ENCODE data around the gene CPS1. TPM values are rescaled to one million over a fixed set of nuclear protein-coding genes. Genes with fewer than 3 reads are reported as not detected.

CPS1 gene
- total RNA-seq, 1 experiment from 2014 or later, result 9.0 TPM

- TF ChIP-seq OVOL2 (CRISPR knock-in tag; IDR thresholded peaks at IDR 0.05; ENCODE audit: borderline replicate concordance), result no peak
- no peak for TF ChIP-seq E2F5 (CRISPR knock-in tag; IDR thresholded peaks at IDR 0.05)
- no peak for TF ChIP-seq NFE2L1 (CRISPR knock-in tag; IDR thresholded peaks at IDR 0.05)
- no peak for TF ChIP-seq HMGA2 (CRISPR knock-in tag; IDR thresholded peaks at IDR 0.05)
- TF ChIP-seq MLX (CRISPR knock-in tag; IDR thresholded peaks at IDR 0.05), result no peak
- TF ChIP-seq ELF4 (CRISPR knock-in tag; IDR thresholded peaks at IDR 0.05; ENCODE audit: low read depth), result no peak
Observed at GRCh38 chr2:210713122-210713521, 156.7 kb downstream of the CPS1 start (continued).

GRCh38 chr2:210715560-210716082 lies 159.2 kb downstream of the CPS1 start:
- H3K4me3 Mint-ChIP-seq, result no peak overlapping the region
- no peaks in the 10 kb centered on the region for H3K36me3 Mint-ChIP-seq
- DNase-seq (ENCODE audit: low spot score), result no peak
- no peak for ATAC-seq
- no peak overlapping the region for H3K27ac Mint-ChIP-seq
- POLR2A ChIA-PET, result no interaction called here
- H3K9me3 Mint-ChIP-seq, result no peaks in the 10 kb centered on the region
- CTCF ChIA-PET, result no interaction called here
- H3K4me1 Mint-ChIP-seq, result peaks cover 50% of the 10 kb centered on the region
- no peaks in the 10 kb centered on the region for H3K27me3 Mint-ChIP-seq (ENCODE audit: low read depth)
- TF ChIP-seq ZSCAN18 (CRISPR knock-in tag; IDR thresholded peaks at IDR 0.05), result no peak
- TF ChIP-seq MLX (CRISPR knock-in tag; IDR thresholded peaks at IDR 0.05), result no peak
- no peak for TF ChIP-seq ATF2 (CRISPR knock-in tag; IDR thresholded peaks at IDR 0.05; ENCODE audit: borderline replicate concordance, low read depth)
- TF ChIP-seq CBFB (CRISPR knock-in tag; IDR thresholded peaks at IDR 0.05; ENCODE audit: low read depth), result no peak
- no peak for TF ChIP-seq FOXP1 (CRISPR knock-in tag; IDR thresholded peaks at IDR 0.05; ENCODE audit: borderline replicate concordance)
- TF ChIP-seq SP1 (CRISPR knock-in tag; conservative IDR thresholded peaks at IDR 0.05), result no peak
- TF ChIP-seq CDX4 (CRISPR knock-in tag; IDR thresholded peaks at IDR 0.05; ENCODE audit: borderline replicate concordance), result no peak
- TF ChIP-seq FOXP4 (CRISPR knock-in tag; IDR thresholded peaks at IDR 0.05), result no peak
- TF ChIP-seq GRHL2 (CRISPR knock-in tag; IDR thresholded peaks at IDR 0.05; ENCODE audit: insufficient replicate concordance, severe bottlenecking), result no peak
- TF ChIP-seq ETV6 (CRISPR knock-in tag; IDR thresholded peaks at IDR 0.05), result no peak
- TF ChIP-seq ZNF425 (CRISPR knock-in tag; conservative IDR thresholded peaks at IDR 0.05), result no peak
- no peak for TF ChIP-seq E2F4 (CRISPR knock-in tag; IDR thresholded peaks at IDR 0.05; ENCODE audit: borderline replicate concordance, low read depth)
- no peak for TF ChIP-seq ZMAT4 (CRISPR knock-in tag; IDR thresholded peaks at IDR 0.05)
- no peak for TF ChIP-seq E2F5 (CRISPR knock-in tag; IDR thresholded peaks at IDR 0.05)
- no peak for TF ChIP-seq ZNF396 (CRISPR knock-in tag; IDR thresholded peaks at IDR 0.05; ENCODE audit: borderline replicate concordance)
- no peak for TF ChIP-seq ATF1 (CRISPR knock-in tag; IDR thresholded peaks at IDR 0.05)
- no peak for TF ChIP-seq GABPB1 (CRISPR knock-in tag; IDR thresholded peaks at IDR 0.05)
- TF ChIP-seq SMAD3 (CRISPR knock-in tag; IDR thresholded peaks at IDR 0.05; ENCODE audit: borderline replicate concordance), result no peak
